Loucy (cell line): ENCODE results near the gene PGF.

ENCODE experiments used
- H2AFZ ChIP-seq: fragments of 200-600 bp; sonication (generic); 2 replicates; pipeline ENCODE4 v1.6.0; 2016; ENCODE audit warnings: antibody characterized with exemption, mild to moderate bottlenecking, low read length, moderate library complexity
- H3F3A ChIP-seq: fragments of 200-600 bp; 2 replicates; pipeline ENCODE4 v1.6.0; 2016; ENCODE audit warnings: antibody characterized with exemption, low read depth, mild to moderate bottlenecking
- H3K27me3 ChIP-seq: fragments of 200-600 bp; sonication (generic); 2 replicates; pipeline ENCODE4 v1.6.1; 2014; ENCODE audit warnings: low read length, mild to moderate bottlenecking; ENCODE audit not compliant: insufficient read depth, poor library complexity, severe bottlenecking
- H3K36me3 ChIP-seq: fragments of 200-600 bp; sonication (generic); 2 replicates; pipeline ENCODE4 v1.6.1; 2016; ENCODE audit warnings: low read length; ENCODE audit not compliant: insufficient read depth
- H3K4me1 ChIP-seq: fragments of 200-600 bp; sonication (generic); 2 replicates; pipeline ENCODE4 v1.5.1; 2014; ENCODE audit warnings: low read length, mild to moderate bottlenecking; ENCODE audit not compliant: insufficient read depth, poor library complexity, severe bottlenecking
- H3K4me2 ChIP-seq: fragments of 200-600 bp; sonication (generic); 2 replicates; pipeline ENCODE4 v1.6.0; 2014; ENCODE audit warnings: antibody characterized with exemption, low read length, low read depth, mild to moderate bottlenecking; ENCODE audit not compliant: poor library complexity, severe bottlenecking
- H3K4me3 ChIP-seq: fragments of 200-600 bp; sonication (generic); 2 replicates; pipeline ENCODE4 v1.5.1; 2014; ENCODE audit warnings: low read length, mild to moderate bottlenecking, mixed read lengths; ENCODE audit not compliant: poor library complexity, severe bottlenecking
- H3K79me2 ChIP-seq: fragments of 200-600 bp; sonication (generic); 2 replicates; pipeline ENCODE4 v1.6.1; 2014; ENCODE audit warnings: low read length; ENCODE audit not compliant: insufficient read depth
- H3K9ac ChIP-seq: fragments of 200-600 bp; sonication (generic); 2 replicates; pipeline ENCODE4 v1.6.0; 2014; ENCODE audit warnings: mild to moderate bottlenecking, low read depth, low read length, moderate library complexity; ENCODE audit not compliant: poor library complexity, severe bottlenecking
- H3K9me2 ChIP-seq: fragments of 200-600 bp; sonication (generic); replicated peaks from 2 replicates; pipeline ENCODE4 v1.6.1; 2016; ENCODE audit warnings: low read depth, low read length, mixed read lengths
- H3K9me3 ChIP-seq: fragments of 200-600 bp; sonication (generic); 2 replicates; pipeline ENCODE4 v1.6.1; 2014; ENCODE audit warnings: mild to moderate bottlenecking, antibody characterized with exemption, low read length, low read depth; ENCODE audit not compliant: insufficient read depth
- H4K20me1 ChIP-seq: fragments of 200-600 bp; sonication (generic); 2 replicates; pipeline ENCODE4 v1.6.0; 2014; ENCODE audit warnings: antibody characterized with exemption, low read length, mild to moderate bottlenecking; ENCODE audit not compliant: insufficient read depth, poor library complexity, severe bottlenecking
- EZH2phosphoT487 ChIP-seq: fragments of 200-600 bp; IDR thresholded peaks from 2 replicates; pipeline ENCODE4 v1.6.1; 2018; ENCODE audit warnings: antibody characterized with exemption, mild to moderate bottlenecking, moderate library complexity, borderline replicate concordance
- TF ChIP-seq, protein P1 (sequence below): fragments of 200-600 bp; sonication (generic); conservative IDR thresholded peaks from 2 replicates; pipeline ENCODE4 v1.5.1; 2014; ENCODE audit warnings: mild to moderate bottlenecking, antibody characterized with exemption, low read length

The PGF gene

DNA sequence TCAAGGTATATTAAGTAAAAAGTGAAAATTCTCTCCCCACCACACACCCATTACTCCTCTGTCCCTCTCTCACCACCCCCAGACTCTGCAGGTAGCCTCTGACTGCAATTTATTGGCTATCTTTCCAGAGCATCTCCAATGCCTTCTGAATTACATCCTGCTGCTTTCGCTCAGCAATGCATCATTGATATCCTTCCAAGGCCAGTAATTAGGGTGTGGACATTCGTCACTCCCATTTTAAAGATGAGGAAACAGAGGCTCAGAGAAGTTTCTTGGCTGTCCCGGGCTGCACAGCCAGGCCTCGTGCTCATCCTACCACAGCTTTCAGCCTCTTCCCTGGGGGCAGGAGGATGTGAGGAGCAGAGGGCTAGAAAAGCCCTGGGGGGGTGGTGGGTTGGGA lies 23.6 kb upstream of the PGF start:
- Histone ChIP-seq H2AFZ (no peak overlapping the region), H3F3A (no peaks in the 10 kb centered on the region), H3K36me3 (no peaks in the 10 kb centered on the region), H3K4me2 (no peak overlapping the region), H4K20me1 (no peaks in the 10 kb centered on the region), H3K9me2 (no peaks in the 10 kb centered on the region), H3K4me3 (no peak overlapping the region), H3K79me2 (no peaks in the 10 kb centered on the region), H3K9me3 (no peaks in the 10 kb centered on the region), H3K4me1 (peaks cover under 1% of the 10 kb centered on the region), H3K9ac (no peak overlapping the region), H3K27me3 (no peaks in the 10 kb centered on the region)
- TF ChIP-seq EZH2phosphoT487, result no peak
- TF ChIP-seq, protein P1, sequence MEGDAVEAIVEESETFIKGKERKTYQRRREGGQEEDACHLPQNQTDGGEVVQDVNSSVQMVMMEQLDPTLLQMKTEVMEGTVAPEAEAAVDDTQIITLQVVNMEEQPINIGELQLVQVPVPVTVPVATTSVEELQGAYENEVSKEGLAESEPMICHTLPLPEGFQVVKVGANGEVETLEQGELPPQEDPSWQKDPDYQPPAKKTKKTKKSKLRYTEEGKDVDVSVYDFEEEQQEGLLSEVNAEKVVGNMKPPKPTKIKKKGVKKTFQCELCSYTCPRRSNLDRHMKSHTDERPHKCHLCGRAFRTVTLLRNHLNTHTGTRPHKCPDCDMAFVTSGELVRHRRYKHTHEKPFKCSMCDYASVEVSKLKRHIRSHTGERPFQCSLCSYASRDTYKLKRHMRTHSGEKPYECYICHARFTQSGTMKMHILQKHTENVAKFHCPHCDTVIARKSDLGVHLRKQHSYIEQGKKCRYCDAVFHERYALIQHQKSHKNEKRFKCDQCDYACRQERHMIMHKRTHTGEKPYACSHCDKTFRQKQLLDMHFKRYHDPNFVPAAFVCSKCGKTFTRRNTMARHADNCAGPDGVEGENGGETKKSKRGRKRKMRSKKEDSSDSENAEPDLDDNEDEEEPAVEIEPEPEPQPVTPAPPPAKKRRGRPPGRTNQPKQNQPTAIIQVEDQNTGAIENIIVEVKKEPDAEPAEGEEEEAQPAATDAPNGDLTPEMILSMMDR, result no peak

DNA sequence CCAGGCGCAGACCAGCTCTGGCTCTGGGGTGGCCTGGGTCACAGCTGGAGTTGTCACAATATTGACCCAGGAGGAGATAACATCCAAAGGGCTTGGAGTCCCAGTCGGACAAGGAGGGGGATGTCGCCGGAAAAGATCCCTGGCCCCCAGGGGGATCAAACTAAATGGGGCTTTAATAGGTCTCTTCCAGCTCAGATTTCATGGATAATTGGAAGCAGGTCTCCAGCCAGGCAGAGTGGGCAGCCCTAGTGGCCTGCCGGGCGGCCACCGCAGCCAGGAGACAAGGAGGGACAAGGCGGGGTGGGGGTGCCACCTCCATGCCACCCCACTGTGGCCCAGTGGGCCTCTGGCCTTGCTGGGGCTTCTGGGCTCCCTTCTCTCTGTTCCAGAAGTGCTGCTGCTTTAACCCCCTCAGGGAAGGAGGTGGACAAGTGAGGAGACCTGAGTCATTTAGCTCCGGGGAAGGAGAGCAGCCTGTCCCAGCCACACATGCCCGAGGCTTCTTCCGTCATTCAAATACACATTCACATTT lies 23.1 kb upstream of the PGF start:
- H3K4me3 ChIP-seq, result no peak overlapping the region
- no peak overlapping the region for H3K4me2 ChIP-seq
- no peaks in the 10 kb centered on the region for H3K27me3 ChIP-seq
- no peaks in the 10 kb centered on the region for H3K9me2 ChIP-seq
- TF ChIP-seq, protein P1, result no peak
- TF ChIP-seq EZH2phosphoT487, result no peak
- H3K9me3 ChIP-seq, result no peaks in the 10 kb centered on the region
- H3K9ac ChIP-seq, result no peak overlapping the region
- H3K4me1 ChIP-seq, result peaks cover 6% of the 10 kb centered on the region
- no peaks in the 10 kb centered on the region for H4K20me1 ChIP-seq
- H2AFZ ChIP-seq, result no peak overlapping the region
- H3F3A ChIP-seq, result no peaks in the 10 kb centered on the region
- no peaks in the 10 kb centered on the region for H3K79me2 ChIP-seq
- H3K36me3 ChIP-seq, result no peaks in the 10 kb centered on the region

DNA sequence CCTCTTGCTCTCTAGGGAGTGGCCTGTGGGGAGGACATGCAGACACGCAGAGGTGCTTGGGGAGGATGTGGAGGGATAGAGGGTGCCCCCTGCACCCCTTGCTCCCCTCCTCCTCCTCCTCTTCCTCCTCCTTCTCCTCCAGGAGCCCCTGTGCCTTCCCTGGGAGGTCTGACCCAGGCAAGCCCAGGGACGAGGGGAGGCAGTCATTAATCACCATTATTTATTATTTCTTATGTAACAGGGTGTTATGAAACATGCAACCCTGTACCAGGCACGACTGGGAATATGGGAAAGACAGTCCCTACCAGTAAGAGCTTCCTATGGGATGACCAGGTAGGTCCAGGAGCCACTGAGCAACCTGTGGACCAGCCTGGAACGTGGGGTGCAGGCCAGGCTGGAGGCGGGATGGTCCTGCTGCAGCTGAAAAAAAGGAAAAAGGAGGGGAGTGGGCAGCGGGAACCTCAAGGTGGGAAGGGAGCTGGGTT lies 22.5 kb upstream of the PGF start:
- Histone ChIP-seq H3K36me3 (no peaks in the 10 kb centered on the region), H3K4me2 (no peak overlapping the region), H3K79me2 (no peaks in the 10 kb centered on the region), H3K9ac (no peak overlapping the region), H4K20me1 (no peaks in the 10 kb centered on the region), H3K4me1 (peaks cover 12% of the 10 kb centered on the region), H3K27me3 (no peaks in the 10 kb centered on the region), H3F3A (no peaks in the 10 kb centered on the region), H2AFZ (no peak overlapping the region), H3K9me3 (no peaks in the 10 kb centered on the region), H3K4me3 (no peak overlapping the region), H3K9me2 (no peaks in the 10 kb centered on the region)
- TF ChIP-seq EZH2phosphoT487, result no peak
- TF ChIP-seq, protein P1, result no peak
